PC-3 (cell line): ENCODE measurements around the gene NSMCE1.

Source experiments
- EZH2 ChIP-seq: fragments of 300-600 bp; sonication (generic); IDR thresholded peaks from one replicate; pipeline ENCODE4 v1.6.1; 2017; ENCODE audit warnings: antibody characterized with exemption, mild to moderate bottlenecking, low read length; ENCODE audit not compliant: unreplicated experiment
- EZH2phosphoT487 ChIP-seq: fragments of 300-600 bp; sonication (generic); IDR thresholded peaks from 2 replicates; pipeline ENCODE4 v1.6.1; 2018; ENCODE audit warnings: mild to moderate bottlenecking, antibody characterized with exemption, low read length, borderline replicate concordance
- TF ChIP-seq, protein P1 (sequence below): fragments of 300-600 bp; sonication (generic); conservative IDR thresholded peaks from 2 replicates; pipeline ENCODE4 v1.5.1; 2017; ENCODE audit warnings: antibody characterized with exemption, low read depth, mild to moderate bottlenecking, low read length

DNA sequence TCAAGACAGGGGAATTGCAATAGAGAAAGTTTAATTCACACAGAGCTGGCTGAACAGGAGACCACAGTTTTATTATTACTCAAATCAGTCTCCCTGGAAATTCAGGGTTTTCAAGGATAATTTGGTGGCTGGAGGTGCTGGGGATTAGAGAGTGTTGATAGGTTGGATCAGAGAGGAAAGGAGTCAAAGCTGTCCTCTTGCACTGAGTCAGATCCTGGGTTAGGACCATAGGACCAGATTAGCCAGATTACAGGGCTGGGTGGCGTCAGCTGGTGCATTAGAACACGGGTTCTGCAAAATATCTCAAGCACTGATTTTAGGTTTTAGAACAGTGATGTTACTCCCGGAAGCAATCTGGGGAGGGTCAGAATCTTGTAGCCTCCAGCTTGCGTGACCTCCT lies 1.8 kb upstream of the NSMCE1 start:
- TF ChIP-seq, protein P1, sequence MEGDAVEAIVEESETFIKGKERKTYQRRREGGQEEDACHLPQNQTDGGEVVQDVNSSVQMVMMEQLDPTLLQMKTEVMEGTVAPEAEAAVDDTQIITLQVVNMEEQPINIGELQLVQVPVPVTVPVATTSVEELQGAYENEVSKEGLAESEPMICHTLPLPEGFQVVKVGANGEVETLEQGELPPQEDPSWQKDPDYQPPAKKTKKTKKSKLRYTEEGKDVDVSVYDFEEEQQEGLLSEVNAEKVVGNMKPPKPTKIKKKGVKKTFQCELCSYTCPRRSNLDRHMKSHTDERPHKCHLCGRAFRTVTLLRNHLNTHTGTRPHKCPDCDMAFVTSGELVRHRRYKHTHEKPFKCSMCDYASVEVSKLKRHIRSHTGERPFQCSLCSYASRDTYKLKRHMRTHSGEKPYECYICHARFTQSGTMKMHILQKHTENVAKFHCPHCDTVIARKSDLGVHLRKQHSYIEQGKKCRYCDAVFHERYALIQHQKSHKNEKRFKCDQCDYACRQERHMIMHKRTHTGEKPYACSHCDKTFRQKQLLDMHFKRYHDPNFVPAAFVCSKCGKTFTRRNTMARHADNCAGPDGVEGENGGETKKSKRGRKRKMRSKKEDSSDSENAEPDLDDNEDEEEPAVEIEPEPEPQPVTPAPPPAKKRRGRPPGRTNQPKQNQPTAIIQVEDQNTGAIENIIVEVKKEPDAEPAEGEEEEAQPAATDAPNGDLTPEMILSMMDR: no peak
- TF ChIP-seq EZH2phosphoT487 (no peak), EZH2 (no peak)
